HG03439 (cell line): Measurements from ENCODE around the gene CCDC15.
"Not testable (repeated sequence)": the region's sequence is repeated elsewhere in the genome, so short reads cannot be mapped to it uniquely, and the experiment has no call there.

ENCODE experiments used
- ATAC-seq: cut with Tn5 transposase; IDR thresholded peaks from one replicate; pipeline ENCODE4 v1.9.1; 2021; ENCODE audit warnings: mild to moderate bottlenecking, moderate library complexity; ENCODE audit not compliant: unreplicated experiment

The CCDC15 gene

DNA sequence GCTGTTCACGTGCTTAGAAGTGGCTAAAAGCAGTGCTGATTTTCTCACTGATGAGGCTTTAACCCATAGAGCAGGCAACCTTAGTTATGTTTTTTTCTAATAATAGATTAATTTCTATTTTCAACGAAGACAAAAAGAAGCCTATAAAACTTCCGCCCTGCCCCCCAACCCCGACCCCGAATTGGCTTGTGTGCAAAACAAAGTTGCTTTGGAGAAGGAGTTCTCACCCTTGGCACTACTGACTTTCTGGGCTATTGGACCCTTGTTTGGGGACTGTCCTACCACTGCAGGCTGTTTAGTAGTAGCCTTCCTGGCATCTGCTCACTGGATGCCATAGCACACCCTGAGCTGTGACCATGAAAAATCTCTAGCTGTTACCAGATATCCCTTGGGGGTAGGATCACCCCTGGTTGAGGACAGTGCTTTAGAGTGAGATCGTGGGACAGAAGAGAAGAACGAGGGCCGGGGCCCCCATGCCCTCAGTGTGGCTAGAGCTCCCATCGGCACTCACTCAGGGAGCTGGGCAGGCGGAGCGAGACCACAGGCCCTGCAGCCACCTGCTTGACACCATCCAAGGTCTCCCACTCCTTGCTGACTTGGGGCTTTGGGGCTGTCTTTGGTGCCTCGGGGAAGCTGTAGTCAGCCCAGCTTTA lies 126.0 kb downstream of the CCDC15 start:
- no peak for ATAC-seq

- no peak for ATAC-seq
Observed at GRCh38 chr11:125080531-125080911, 126.5 kb downstream of the CCDC15 start.

DNA sequence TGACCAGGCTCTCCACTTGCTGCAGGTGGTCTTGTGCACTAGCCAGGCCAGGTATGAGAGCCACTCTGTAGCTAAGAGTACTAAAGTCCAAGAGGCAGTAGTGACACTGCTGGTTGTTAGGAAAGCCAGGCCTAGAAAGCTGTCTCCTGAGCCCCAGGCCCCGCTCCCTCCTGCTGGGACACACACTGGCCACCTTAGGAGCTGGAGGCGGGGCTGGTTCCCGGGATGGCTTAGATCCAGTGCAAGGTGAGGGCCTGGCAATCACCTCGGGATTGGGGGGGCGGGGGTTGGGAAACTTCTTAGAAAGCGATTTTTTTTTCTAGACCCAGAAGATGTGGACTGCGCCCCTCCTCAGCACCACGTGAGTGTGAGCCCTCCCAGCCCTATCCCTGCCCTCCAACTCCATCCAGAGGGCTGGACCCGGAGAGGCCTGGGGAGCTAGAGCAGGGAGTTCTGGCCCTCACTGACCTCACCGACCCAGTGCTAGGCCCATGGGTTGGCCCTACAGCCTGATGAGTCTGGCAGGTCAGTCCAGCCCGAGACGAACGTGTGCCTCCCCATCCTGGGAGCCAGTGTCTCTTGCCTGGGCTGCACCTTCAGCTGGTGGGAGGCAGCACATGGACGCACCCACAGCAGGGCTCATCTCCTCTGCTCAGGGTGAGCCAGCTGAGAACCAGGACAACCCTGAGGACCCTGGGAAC lies 127.2 kb downstream of the CCDC15 start:
- no peak for ATAC-seq

GRCh38 chr11:125082040-125082439 lies 128.0 kb downstream of the CCDC15 start:
- no peak for ATAC-seq

DNA sequence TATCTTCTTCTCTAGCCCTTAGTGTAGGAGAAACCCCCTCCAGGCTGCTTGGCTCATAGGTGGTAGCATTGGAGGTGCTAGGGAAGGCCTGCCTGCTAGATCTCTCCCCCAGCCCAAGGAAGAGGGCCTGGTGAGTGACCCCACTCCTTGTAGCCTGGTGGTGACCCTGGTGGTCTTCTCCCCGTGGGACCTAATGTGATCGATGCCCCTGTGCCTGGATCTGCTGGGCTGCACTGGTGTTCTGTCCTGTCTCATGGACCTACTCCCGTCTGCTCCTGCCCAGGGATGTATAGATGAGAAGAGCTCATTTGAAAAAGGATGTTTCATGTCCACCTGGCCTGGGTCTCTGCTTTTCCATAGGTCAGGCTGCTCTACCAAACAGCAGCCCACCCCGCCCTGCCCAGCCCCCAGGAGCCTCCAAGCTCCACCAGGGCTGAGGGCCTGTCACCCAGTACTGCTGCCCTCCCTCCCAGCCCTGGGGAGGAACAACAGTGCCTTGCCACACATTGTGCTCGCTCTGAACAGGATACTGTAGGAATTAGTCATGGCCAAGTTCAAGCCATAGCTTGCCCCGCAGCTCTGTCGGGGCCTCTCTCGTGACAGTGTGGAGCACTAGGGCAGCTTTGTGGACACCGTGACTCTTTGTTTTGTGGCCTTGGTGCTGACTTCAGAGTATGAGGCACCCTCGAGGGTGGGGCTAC lies 128.8 kb downstream of the CCDC15 start:
- no peak for ATAC-seq

GRCh38 chr11:125083312-125084056 lies 129.5 kb downstream of the CCDC15 start:
- no peak for ATAC-seq

DNA sequence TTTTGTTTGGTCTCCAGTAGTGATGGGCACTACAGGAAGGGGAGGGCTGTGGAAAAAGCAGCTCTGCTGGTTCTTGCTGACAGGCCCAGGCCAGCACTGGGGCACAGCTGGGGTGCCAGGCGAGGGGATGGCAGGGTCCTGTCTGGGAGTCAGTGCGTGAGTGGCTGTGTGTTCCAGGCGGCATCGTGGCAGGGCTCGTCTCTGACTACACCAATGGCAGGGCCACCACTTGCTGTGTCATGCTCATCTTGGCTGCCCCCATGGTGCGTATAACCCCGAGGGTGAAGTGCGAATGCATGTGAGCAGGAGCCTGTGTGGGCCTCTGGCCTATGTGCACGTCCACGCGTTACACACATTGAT lies 130.0 kb downstream of the CCDC15 start:
- no peak for ATAC-seq

DNA sequence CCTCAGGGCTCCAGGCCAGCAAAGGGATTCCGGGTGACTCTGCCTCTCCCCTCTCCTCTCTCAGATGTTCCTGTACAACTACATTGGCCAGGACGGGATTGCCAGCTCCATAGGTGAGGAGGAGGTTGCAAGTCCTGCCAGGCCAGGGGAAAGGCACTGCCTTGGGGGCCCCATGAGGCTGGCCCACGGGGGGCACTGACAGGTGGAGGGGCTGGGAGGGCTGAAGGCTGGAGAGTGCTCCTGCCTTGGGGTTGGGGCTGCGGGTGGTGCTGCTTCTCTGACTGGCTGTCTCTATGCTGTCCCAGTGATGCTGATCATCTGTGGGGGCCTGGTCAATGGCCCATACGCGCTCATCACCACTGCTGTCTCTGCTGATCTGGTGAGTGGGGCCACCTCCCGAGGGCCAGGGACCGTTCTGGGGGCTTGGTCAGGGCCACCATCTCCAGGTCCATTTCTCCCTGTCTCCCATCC lies 130.8 kb downstream of the CCDC15 start:
- ATAC-seq: no peak

DNA sequence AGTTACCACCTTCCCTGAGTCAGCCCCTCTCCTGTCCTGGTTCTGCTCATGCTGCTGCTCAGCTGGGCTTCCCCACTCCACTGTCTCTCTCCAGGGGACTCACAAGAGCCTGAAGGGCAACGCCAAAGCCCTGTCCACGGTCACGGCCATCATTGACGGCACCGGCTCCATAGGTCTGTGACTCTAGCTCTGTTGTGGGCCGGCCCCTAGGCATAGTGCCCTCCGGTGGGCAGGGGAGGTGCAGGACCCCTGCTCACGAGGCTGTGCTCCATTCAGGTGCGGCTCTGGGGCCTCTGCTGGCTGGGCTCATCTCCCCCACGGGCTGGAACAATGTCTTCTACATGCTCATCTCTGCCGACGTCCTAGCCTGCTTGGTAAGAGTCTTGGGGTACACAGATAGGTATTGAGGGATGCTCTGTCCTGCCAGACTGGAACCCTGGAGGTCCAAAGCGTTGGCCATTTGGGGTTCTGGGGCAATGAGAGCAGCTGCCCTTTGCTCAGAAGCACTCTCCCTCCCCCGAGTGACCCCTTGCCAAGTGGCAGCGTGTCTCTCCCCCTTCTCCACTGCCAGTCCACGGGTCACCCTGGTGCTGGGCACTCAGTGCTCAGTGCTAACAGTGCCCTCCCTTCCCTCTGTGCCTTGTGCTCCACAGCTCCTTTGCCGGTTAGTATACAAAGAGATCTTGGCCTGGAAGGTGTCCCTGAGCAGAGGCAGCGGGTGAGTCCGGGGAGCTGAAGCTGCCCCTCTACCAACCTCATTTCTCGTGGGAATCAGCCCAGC lies 131.5 kb downstream of the CCDC15 start:
- no peak for ATAC-seq

- no peak for ATAC-seq
Observed at GRCh38 chr11:125086633-125087296, 132.8 kb downstream of the CCDC15 start.

DNA sequence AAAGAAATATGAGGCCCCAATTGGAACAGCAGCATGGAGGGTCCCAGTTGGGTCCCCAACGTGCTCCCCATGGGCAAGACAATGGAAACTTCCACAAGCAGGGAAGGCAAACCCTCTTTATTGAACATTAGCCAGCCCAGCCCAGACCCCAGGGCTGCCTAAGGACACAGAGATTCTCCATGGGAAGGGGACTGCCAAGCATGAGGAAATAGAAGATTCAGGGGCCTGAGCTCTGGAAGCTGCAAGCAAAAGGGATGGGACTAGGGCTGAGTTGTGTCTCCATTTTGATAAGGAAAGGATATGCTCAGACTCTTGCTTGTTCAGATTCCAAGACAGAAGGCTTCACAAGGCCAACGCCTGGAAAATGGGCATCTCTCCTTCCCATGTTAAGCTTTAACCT lies 134.1 kb downstream of the CCDC15 start:
- ATAC-seq: no peak

GRCh38 chr11:125088576-125089455 lies 134.8 kb downstream of the CCDC15 start:
- no peak for ATAC-seq

DNA sequence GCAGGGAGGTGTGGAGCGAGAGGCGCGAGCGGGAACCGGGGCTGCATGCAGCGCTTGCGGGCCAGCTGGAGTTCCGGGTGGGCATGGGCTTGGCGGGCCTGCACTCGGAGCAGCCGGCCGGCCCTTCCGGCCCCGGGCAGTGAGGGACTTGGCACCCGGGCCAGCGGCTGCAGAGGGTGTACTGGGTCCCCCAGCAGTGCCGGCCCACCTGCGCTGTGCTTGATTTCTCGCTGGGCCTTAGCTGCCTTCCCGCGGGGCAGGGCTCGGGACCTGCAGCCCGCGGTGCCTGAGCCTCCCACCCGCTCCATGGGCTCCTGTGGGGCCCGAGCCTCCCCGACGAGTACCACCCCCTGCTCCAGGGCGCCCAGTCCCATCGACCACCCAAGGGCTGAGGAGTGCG lies 135.5 kb downstream of the CCDC15 start:
- not testable (repeated sequence) for ATAC-seq

GRCh38 chr11:125090151-125090550 lies 136.1 kb downstream of the CCDC15 start:
- ATAC-seq: not testable (repeated sequence)

GRCh38 chr11:125090816-125091215 lies 136.8 kb downstream of the CCDC15 start:
- no peak for ATAC-seq
